Adrenal gland (tissue), 12 donors: ENCODE measurements around the gene KAT6B. TPM values are rescaled to one million over a fixed set of nuclear protein-coding genes. Genes with fewer than 3 reads are reported as not detected.

Experiments
- DNase-seq, 7 donors: peaks; one replicate each; pipeline ENCODE4 v3.0.0-alpha.2; 2019 to 2020
- H3K27ac ChIP-seq, 5 donors: fragments of 200-600 bp; sonication (generic) in 4 of 5; 1 replicate in 3 of 5; 2 replicates in 2 of 5; pipeline versions ENCODE4 v1.5.1 to v1.8.0; 2016 to 2020; ENCODE audit warnings: mild to moderate bottlenecking in 1 of 5
- H3K27me3 ChIP-seq: fragments of 200-600 bp; 2 replicates; pipeline ENCODE4 v1.8.0; 2021
- H3K36me3 ChIP-seq, 2 donors: fragments of 200-600 bp; replicated peaks in 1 of 2; 1 replicate in 1 of 2; 2 replicates in 1 of 2; pipeline versions ENCODE4 v1.5.1 to v1.8.0; 2018 to 2022
- H3K4me1 ChIP-seq, 2 donors: fragments of 200-600 bp; replicated peaks in 1 of 2; 1 replicate in 1 of 2; 2 replicates in 1 of 2; pipeline versions ENCODE4 v1.5.1 to v1.8.0; 2018 to 2021
- H3K4me3 ChIP-seq, 4 donors: fragments of 200-600 bp; sonication (generic) in 3 of 4; one replicate each; pipeline ENCODE4 v1.5.1; 2016 to 2018
- H3K9me3 ChIP-seq, 3 donors: fragments of 200-600 bp; sonication (generic) in 1 of 3; replicated peaks in 1 of 3; 1 replicate in 2 of 3; 2 replicates in 1 of 3; pipeline versions ENCODE4 v1.5.1 to v1.8.0; 2016 to 2021
- CTCF ChIP-seq, 6 experiments: fragments of 450-650 bp in 4 of 6; fragments of 200-600 bp in 2 of 6; sonication (generic) in 1 of 6; IDR thresholded peaks; 1 replicate in 5 of 6; 2 replicates in 1 of 6; pipeline versions ENCODE4 v1.5.1 to v1.8.0; 2016 to 2021; ENCODE audit warnings: antibody characterized with exemption in 6 of 6, mild to moderate bottlenecking in 2 of 6, moderate library complexity in 1 of 6
- POLR2A ChIP-seq, 2 donors: fragments of 450-650 bp; IDR thresholded peaks; one replicate each; pipeline ENCODE4 v1.6.1; 2017; ENCODE audit warnings: antibody characterized with exemption in 2 of 2, mild to moderate bottlenecking in 2 of 2, moderate library complexity in 1 of 2
- WGBS, 4 donors: extraction: QIAGEN DNeasy Blood & Tissue Kit in 2 of 4; methylation state at CpG; one replicate each; pipeline versions ENCODE4 v1.1.5 to v1.1.7; 2013 to 2017; 5-methylcytosine and 5-hydroxymethylcytosine counted together
- intact Hi-C, 2 donors: fragments of 100-400 bp; cut with DNase I; formaldehyde crosslinking; loops; one replicate each; pipeline versions ENCODE4 v1.14.1 to v1.15.0; 2022 to 2023
- polyA plus RNA-seq, 3 donors: library from polyadenylated mRNA; stranded (reverse); fragments of 200-250 nt in 2 of 3; fragments of 350-450 nt in 1 of 3; fragmentation: Illumina TruSeq in 1 of 3; extraction: RNeasy Lipid Tissue Mini Kit (QIAGEN cat#74804) in 1 of 3; gene quantifications; one replicate each; pipeline ENCODE4 v1.2.3, GENCODE V29; 2013 to 2014
- total RNA-seq, 9 donors: library from RNA; depleted of rRNA in 4 of 9; stranded (reverse); fragments of >200 nt in 4 of 9; fragments of 120-200 nt in 1 of 9; fragmentation: NEBNext Ultra II Directional in 1 of 9; extraction: Animal tissue kit (Norgen Biotek cat#: 25700) in 1 of 9; gene quantifications; one replicate each; pipeline versions ENCODE4 v1.1.0 to v1.2.4, GENCODE V29; 2013 to 2023
- donor health status: healthy with polysubstance abuse.
- donor health status: Bipolar disorder and iron deficiency.
- donor health status: DM: yes; HTN: yes; CAD: no.
- donor health status: DM: no; HTN: no; CAD: no.
- donor health status: DM: no; HTN: no; CAD: no.
- donor health status: DM: yes; HTN: yes; CAD: no.

KAT6B gene
- total and polyA plus RNA-seq, 12 donors: 6.0 to 50.2 (median 25.8) TPM

GRCh38 chr10:74944205-74944604 lies 117.8 kb downstream of the KAT6B start:
- Histone ChIP-seq H3K9me3 (no peaks in the 10 kb centered on the region), H3K36me3 (no peaks in the 10 kb centered on the region), H3K27ac (no peak overlapping the region), H3K4me1 (peaks cover 0 to 24% of the 10 kb centered on the region in 2 donors), H3K27me3 (no peaks in the 10 kb centered on the region), H3K4me3 (no peak overlapping the region)
- 93 to 96% (median 95%) methylated on average over 7 of the region's 7 CpGs for whole genome bisulfite sequencing, 4 donors
- intact Hi-C loops: no loop called here
- no peak for TF ChIP-seq POLR2A (IDR thresholded peaks at IDR 0.05)
- no peak for TF ChIP-seq CTCF (IDR thresholded peaks at IDR 0.05)
- no peak for DNase-seq

GRCh38 chr10:74947781-74948401 lies 121.5 kb downstream of the KAT6B start:
- TF ChIP-seq POLR2A (IDR thresholded peaks at IDR 0.05) (no peak), CTCF (IDR thresholded peaks at IDR 0.05) (no peak)
- Histone ChIP-seq H3K27ac (no peak overlapping the region), H3K4me3 (no peak overlapping the region), H3K4me1 (peaks cover 0 to 23% of the 10 kb centered on the region in 2 donors), H3K36me3 (no peaks in the 10 kb centered on the region), H3K9me3 (no peaks in the 10 kb centered on the region), H3K27me3 (no peaks in the 10 kb centered on the region)
- 87 to 100% (median 94%) methylated on average over 1 of the region's 1 CpG for WGBS, 4 donors
- no peak for DNase-seq
- intact Hi-C loops: no loop called here

- H3K9me3 ChIP-seq: no peaks in the 10 kb centered on the region
- H3K27me3 ChIP-seq: no peaks in the 10 kb centered on the region
- WGBS, 4 donors: 78 to 82% (median 79%) methylated on average over 4 to 5 of the region's 5 CpGs
- no peak overlapping the region for H3K27ac ChIP-seq
- DNase-seq: no peak
- H3K36me3 ChIP-seq: no peaks in the 10 kb centered on the region
- H3K4me3 ChIP-seq: no peak overlapping the region
- no peak for TF ChIP-seq POLR2A (IDR thresholded peaks at IDR 0.05)
- TF ChIP-seq CTCF (IDR thresholded peaks at IDR 0.05): no peak
- peaks cover 0 to 23% of the 10 kb centered on the region in 2 donors for H3K4me1 ChIP-seq
- intact Hi-C loops: no loop called here
Measured at GRCh38 chr10:74949034-74949832, 122.8 kb downstream of the KAT6B start.

- peaks cover 0 to 23% of the 10 kb centered on the region in 2 donors for H3K4me1 ChIP-seq
Measured at GRCh38 chr10:74949843-74950765, 123.7 kb downstream of the KAT6B start.

More at GRCh38 chr10:74949843-74950765, 123.7 kb downstream of the KAT6B start:
- no peak overlapping the region for H3K4me3 ChIP-seq
- no peaks in the 10 kb centered on the region for H3K27me3 ChIP-seq
- no peak for TF ChIP-seq POLR2A (IDR thresholded peaks at IDR 0.05)
- no peak for TF ChIP-seq CTCF (IDR thresholded peaks at IDR 0.05)
- no peaks in the 10 kb centered on the region for H3K36me3 ChIP-seq
- intact Hi-C loops: no loop called here
- DNase-seq: no peak
- no peaks in the 10 kb centered on the region for H3K9me3 ChIP-seq
- H3K27ac ChIP-seq: no peak overlapping the region
- 83 to 92% (median 90%) methylated on average over 8 of the region's 8 CpGs for WGBS, 4 donors
